Upper lobe of left lung (tissue), 6 donors: ENCODE measurements around the gene PGRMC2. TPM values are rescaled to one million over a fixed set of nuclear protein-coding genes. Genes with fewer than 3 reads are reported as not detected.

Source experiments
- ATAC-seq, 2 donors: fragments of 200-7000 bp; cut with Tn5 transposase; one replicate each; pipeline ENCODE4 v1.9.1; 2022; ENCODE audit warnings: mild to moderate bottlenecking in 2 of 2, moderate library complexity in 2 of 2; ENCODE audit not compliant: low FRiP score in 2 of 2
- DNase-seq, 2 donors: peaks; one replicate each; pipeline ENCODE4 v3.0.0-alpha.2; 2019 to 2020
- H3K27ac ChIP-seq, 4 donors: fragments of 200-600 bp; sonication (generic); one replicate each; pipeline ENCODE4 v1.5.1; 2016 to 2019
- H3K27me3 ChIP-seq, 4 donors: fragments of 200-600 bp; sonication (generic); one replicate each; pipeline ENCODE4 v1.5.1; 2017 to 2019
- H3K36me3 ChIP-seq, 4 donors: fragments of 200-600 bp; sonication (generic); one replicate each; pipeline ENCODE4 v1.5.1; 2016 to 2019
- H3K4me1 ChIP-seq, 4 donors: fragments of 200-600 bp; sonication (generic); one replicate each; pipeline ENCODE4 v1.5.1; 2018 to 2019
- H3K4me3 ChIP-seq, 4 donors: fragments of 200-600 bp; sonication (generic); one replicate each; pipeline ENCODE4 v1.5.1; 2017 to 2019; ENCODE audit warnings: mild to moderate bottlenecking in 2 of 4, moderate library complexity in 1 of 4
- H3K9me3 ChIP-seq, 4 donors: fragments of 200-600 bp; sonication (generic); one replicate each; pipeline ENCODE4 v1.5.1; 2018 to 2019
- EP300 ChIP-seq, 4 donors: sonication (generic); formaldehyde crosslinking; IDR thresholded peaks; one replicate each; pipeline ENCODE4 v1.5.1; 2017; ENCODE audit warnings: antibody characterized with exemption in 4 of 4, control low read depth in 2 of 4
- POLR2A ChIP-seq, 4 donors: fragments of 450-650 bp; IDR thresholded peaks; one replicate each; pipeline ENCODE4 v1.5.1; 2016 to 2017; ENCODE audit warnings: antibody characterized with exemption in 4 of 4, mild to moderate bottlenecking in 2 of 4
- POLR2AphosphoS5 ChIP-seq, 2 donors: sonication (generic); formaldehyde crosslinking; IDR thresholded peaks; one replicate each; pipeline ENCODE4 v1.5.1; 2017; ENCODE audit warnings: antibody characterized with exemption in 2 of 2
- whole genome bisulfite sequencing, 2 donors: methylation state at CpG; one replicate each; pipeline ENCODE4 v1.1.5; 2017 to 2018; 5-methylcytosine and 5-hydroxymethylcytosine counted together
- total RNA-seq, 6 donors: library from RNA; depleted of rRNA in 4 of 6; stranded (reverse); fragments of >200 nt in 4 of 6; gene quantifications; one replicate each; pipeline versions ENCODE4 v1.1.0 to v1.2.1, GENCODE V29; 2016 to 2021
- TF ChIP-seq, protein P1 (sequence below), 6 experiments: fragments of 450-650 bp in 4 of 6; fragments of 200-600 bp in 2 of 6; sonication (generic) in 2 of 6; IDR thresholded peaks; one replicate each; pipeline ENCODE4 v1.5.1; 2016 to 2019; ENCODE audit warnings: antibody characterized with exemption in 6 of 6
- donor health status: DM: no; HTN: no; CAD: no; lungs with moderate emphysema.
- donor health status: DM: no; HTN: yes; CAD: no; lungs with severe emphysema.

Gene PGRMC2
- total RNA-seq, 6 donors from 2014 or later = 6.3 to 56.0 (median 36.5) TPM

GRCh38 chr4:128332081-128332480 lies 44.5 kb upstream of the PGRMC2 start:
- H3K27ac ChIP-seq = no peak overlapping the region
- H3K36me3 ChIP-seq = no peaks in the 10 kb centered on the region
- no peak for DNase-seq
- H3K27me3 ChIP-seq = no peaks in the 10 kb centered on the region
- TF ChIP-seq, protein P1, sequence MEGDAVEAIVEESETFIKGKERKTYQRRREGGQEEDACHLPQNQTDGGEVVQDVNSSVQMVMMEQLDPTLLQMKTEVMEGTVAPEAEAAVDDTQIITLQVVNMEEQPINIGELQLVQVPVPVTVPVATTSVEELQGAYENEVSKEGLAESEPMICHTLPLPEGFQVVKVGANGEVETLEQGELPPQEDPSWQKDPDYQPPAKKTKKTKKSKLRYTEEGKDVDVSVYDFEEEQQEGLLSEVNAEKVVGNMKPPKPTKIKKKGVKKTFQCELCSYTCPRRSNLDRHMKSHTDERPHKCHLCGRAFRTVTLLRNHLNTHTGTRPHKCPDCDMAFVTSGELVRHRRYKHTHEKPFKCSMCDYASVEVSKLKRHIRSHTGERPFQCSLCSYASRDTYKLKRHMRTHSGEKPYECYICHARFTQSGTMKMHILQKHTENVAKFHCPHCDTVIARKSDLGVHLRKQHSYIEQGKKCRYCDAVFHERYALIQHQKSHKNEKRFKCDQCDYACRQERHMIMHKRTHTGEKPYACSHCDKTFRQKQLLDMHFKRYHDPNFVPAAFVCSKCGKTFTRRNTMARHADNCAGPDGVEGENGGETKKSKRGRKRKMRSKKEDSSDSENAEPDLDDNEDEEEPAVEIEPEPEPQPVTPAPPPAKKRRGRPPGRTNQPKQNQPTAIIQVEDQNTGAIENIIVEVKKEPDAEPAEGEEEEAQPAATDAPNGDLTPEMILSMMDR (IDR thresholded peaks at IDR 0.05) = no peak
- no peak for TF ChIP-seq POLR2AphosphoS5 (IDR thresholded peaks at IDR 0.05)
- no peak for TF ChIP-seq EP300 (IDR thresholded peaks at IDR 0.05)
- H3K9me3 ChIP-seq = no peaks in the 10 kb centered on the region
- no peaks in the 10 kb centered on the region for H3K4me1 ChIP-seq
- H3K4me3 ChIP-seq = no peak overlapping the region
- ATAC-seq = no peak

GRCh38 chr4:128329638-128330037 lies 42.0 kb upstream of the PGRMC2 start:
- no peak for ATAC-seq
- H3K27ac ChIP-seq = no peak overlapping the region
- WGBS, 2 donors = 86 to 93% methylated on average over 4 of the region's 4 CpGs
- no peaks in the 10 kb centered on the region for H3K4me1 ChIP-seq
- H3K4me3 ChIP-seq = no peak overlapping the region
- H3K36me3 ChIP-seq = no peaks in the 10 kb centered on the region
- H3K27me3 ChIP-seq = no peaks in the 10 kb centered on the region
- TF ChIP-seq, protein P1 (IDR thresholded peaks at IDR 0.05) = no peak
- TF ChIP-seq POLR2AphosphoS5 (IDR thresholded peaks at IDR 0.05) (no peak), EP300 (IDR thresholded peaks at IDR 0.05) (no peak), POLR2A (IDR thresholded peaks at IDR 0.05) (no peak)
- no peaks in the 10 kb centered on the region for H3K9me3 ChIP-seq
- no peak for DNase-seq

- DNase-seq = no peak
- no peak for ATAC-seq
- 73 to 90% methylated on average over 6 of the region's 6 CpGs for WGBS, 2 donors
- Histone ChIP-seq H3K27me3 (no peaks in the 10 kb centered on the region), H3K27ac (no peak overlapping the region), H3K4me3 (no peak overlapping the region), H3K9me3 (no peaks in the 10 kb centered on the region), H3K36me3 (no peaks in the 10 kb centered on the region), H3K4me1 (no peaks in the 10 kb centered on the region)
- TF ChIP-seq, protein P1 (IDR thresholded peaks at IDR 0.05) = no peak
Measured at GRCh38 chr4:128328106-128328505, 40.5 kb upstream of the PGRMC2 start.

DNA sequence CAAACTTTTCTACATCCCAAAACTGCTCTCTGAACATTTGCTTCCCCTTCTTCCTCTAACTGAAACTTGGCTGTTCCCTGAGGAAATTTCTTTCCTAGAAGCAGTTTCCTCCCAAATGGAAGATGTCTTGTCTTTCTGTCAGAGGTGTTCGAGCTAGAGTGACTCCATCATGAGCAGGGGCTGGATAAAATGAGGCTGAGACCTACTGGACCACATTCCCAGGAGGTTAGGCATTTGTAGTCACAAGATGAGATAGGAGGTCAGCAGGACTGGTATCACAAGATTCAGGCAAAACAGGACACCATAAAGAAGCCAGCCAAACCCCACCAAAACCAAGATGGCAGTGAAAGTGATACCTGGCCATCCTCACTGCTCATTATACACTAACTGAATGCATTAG lies 35.8 kb upstream of the PGRMC2 start:
- H3K27me3 ChIP-seq = no peaks in the 10 kb centered on the region
- no peaks in the 10 kb centered on the region for H3K9me3 ChIP-seq
- no peak overlapping the region for H3K27ac ChIP-seq
- DNase-seq (no peak), ATAC-seq (no peak)
- H3K4me1 ChIP-seq = no peaks in the 10 kb centered on the region
- H3K36me3 ChIP-seq = no peaks in the 10 kb centered on the region
- no peak overlapping the region for H3K4me3 ChIP-seq
- 67 to 85% methylated on average over 1 of the region's 1 CpG for WGBS, 2 donors
- no peak for TF ChIP-seq POLR2A (IDR thresholded peaks at IDR 0.05)
- no peak for TF ChIP-seq POLR2AphosphoS5 (IDR thresholded peaks at IDR 0.05)
- no peak for TF ChIP-seq EP300 (IDR thresholded peaks at IDR 0.05)
- TF ChIP-seq, protein P1 (IDR thresholded peaks at IDR 0.05) = no peak

GRCh38 chr4:128322986-128323385 lies 35.4 kb upstream of the PGRMC2 start:
- H3K9me3 ChIP-seq = no peaks in the 10 kb centered on the region
- H3K36me3 ChIP-seq = no peaks in the 10 kb centered on the region
- H3K4me3 ChIP-seq = no peak overlapping the region
- TF ChIP-seq POLR2A (IDR thresholded peaks at IDR 0.05) = no peak
- TF ChIP-seq, protein P1 (IDR thresholded peaks at IDR 0.05) = no peak
- TF ChIP-seq POLR2AphosphoS5 (IDR thresholded peaks at IDR 0.05) = no peak
- TF ChIP-seq EP300 (IDR thresholded peaks at IDR 0.05) = no peak
- no peak overlapping the region for H3K27ac ChIP-seq
- 25 to 34% methylated on average over 2 of the region's 2 CpGs for WGBS, 2 donors
- ATAC-seq (peak in 1 of 2 donors; percentile 39), DNase-seq (no peak)
- H3K27me3 ChIP-seq = no peaks in the 10 kb centered on the region
- H3K4me1 ChIP-seq = no peaks in the 10 kb centered on the region
